ENCODE results near the gene PAK1.

- TF ChIP-seq CTCF (conservative IDR thresholded peaks at IDR 0.05; ENCODE audit: low read depth, low read length) (no peak), EZH2 (IDR thresholded peaks at IDR 0.05; ENCODE audit: low read length, unreplicated experiment) (no peak), EZH2phosphoT487 (IDR thresholded peaks at IDR 0.05; ENCODE audit: borderline replicate concordance, low read length) (no peak)
These were observed 32.1 kb upstream of the PAK1 start for GRCh38 chr11:77505956-77506355.
